Pancreas (tissue), 10 donors: ENCODE results near the gene WDR7. TPM values are rescaled to one million over a fixed set of nuclear protein-coding genes. Genes with fewer than 3 reads are reported as not detected.
"Not testable (repeated sequence)": the region's sequence is repeated elsewhere in the genome, so short reads cannot be mapped to it uniquely, and the experiment has no call there.

Source experiments
- ATAC-seq, 4 donors: fragments of 200-7000 bp; cut with Tn5 transposase; one replicate each; pipeline versions ENCODE4 v1.8.0 to v1.9.1; 2020; ENCODE audit warnings: mild to moderate bottlenecking in 4 of 4, moderate library complexity in 4 of 4
- DNase-seq, 6 donors: peaks; one replicate each; pipeline ENCODE4 v3.0.0-alpha.2; 2020
- FAIRE-seq: peaks from 2 replicates; lab custom pipeline; 2012; peaks lifted over from hg19 to GRCh38; lab: Jason Lieb, UNC
- H3K27ac ChIP-seq, 4 donors: fragments of 200-600 bp; sonication (generic); 1 replicate in 3 of 4; 2 replicates in 1 of 4; pipeline versions ENCODE4 v1.5.0 to v1.8.0; 2020
- H3K27me3 ChIP-seq, 4 donors: fragments of 200-600 bp; one replicate each; pipeline ENCODE4 v1.8.0; 2021
- H3K36me3 ChIP-seq, 3 donors: fragments of 200-600 bp; sonication (generic) in 1 of 3; one replicate each; pipeline versions ENCODE4 v1.5.0 to v1.8.0; 2020 to 2021
- H3K4me1 ChIP-seq, 3 donors: fragments of 200-600 bp; one replicate each; pipeline ENCODE4 v1.8.0; 2021
- H3K4me3 ChIP-seq, 4 donors: fragments of 200-600 bp; sonication (generic) in 2 of 4; one replicate each; pipeline versions ENCODE4 v1.5.0 to v1.8.0; 2020 to 2021
- H3K9me3 ChIP-seq, 4 donors: fragments of 200-600 bp; one replicate each; pipeline ENCODE4 v1.8.0; 2021
- CTCF ChIP-seq, 4 donors: fragments of 200-600 bp; sonication (generic) in 3 of 4; IDR thresholded peaks; one replicate each; pipeline versions ENCODE4 v1.5.0 to v1.8.0; 2021; ENCODE audit warnings: antibody characterized with exemption in 4 of 4
- WGBS, 2 donors: extraction: QIAGEN DNeasy Blood & Tissue Kit; methylation state at CpG; one replicate each; pipeline ENCODE4 v1.1.7; 2013; 5-methylcytosine and 5-hydroxymethylcytosine counted together
- intact Hi-C, 3 donors: fragments of 100-400 bp; cut with DNase I; formaldehyde crosslinking; loops; one replicate each; pipeline versions ENCODE4 v1.11.1 to v1.14.2; 2022
- polyA plus RNA-seq, 2 donors: library from polyadenylated mRNA; stranded (reverse); fragments of 200-250 nt; gene quantifications; one replicate each; pipeline ENCODE4 v1.2.3, GENCODE V29; 2013
- total RNA-seq, 6 donors: library from RNA; stranded (reverse); fragmentation: NEBNext Ultra II Directional in 4 of 6; extraction: Animal tissue kit (Norgen Biotek cat#: 25700) in 4 of 6; gene quantifications; one replicate each; pipeline versions ENCODE4 v1.2.1 to v1.2.4, GENCODE V29; 2021 to 2023
- donor health status: healthy with polysubstance abuse.
- donor health status: DM: no; HTN: no; CAD: no; lungs with moderate emphysema.
- donor health status: DM: no; HTN: no; CAD: no.
- donor health status: control.
- donor health status: control.
- donor health status: Bipolar disorder and iron deficiency.
- donor health status: DM: yes; HTN: yes; CAD: no.
- donor health status: DM: no; HTN: no; CAD: no.
- donor health status: DM: no; HTN: no; CAD: no.
- donor health status: DM: yes; HTN: yes; CAD: no.

The WDR7 gene
- total and polyA plus RNA-seq, 8 donors: 2.5 to 14.4 (median 10.3) TPM

GRCh38 chr18:56649996-56650395 lies 1.2 kb upstream of the WDR7 start:
- WGBS, 2 donors: 96 to 99% methylated on average over 1 of the region's 1 CpG
- FAIRE-seq: no peak
- no peak overlapping the region for H3K4me3 ChIP-seq
- intact Hi-C loops: no loop called here
- no peak overlapping the region for H3K27ac ChIP-seq
- H3K36me3 ChIP-seq: no peaks in the 10 kb centered on the region
- no peak for ATAC-seq
- no peaks in the 10 kb centered on the region for H3K9me3 ChIP-seq
- peaks cover 0 to 11% (median 5%) of the 10 kb centered on the region in 3 donors for H3K4me1 ChIP-seq
- no peak for TF ChIP-seq CTCF (IDR thresholded peaks at IDR 0.05)
- no peaks in the 10 kb centered on the region for H3K27me3 ChIP-seq
- no peak for DNase-seq

- peak in 1 of 4 donors; percentile 29 for ATAC-seq
- Histone ChIP-seq H3K9me3 (no peaks in the 10 kb centered on the region), H3K36me3 (no peaks in the 10 kb centered on the region), H3K4me1 (peaks cover 0 to 11% (median 5%) of the 10 kb centered on the region in 3 donors), H3K4me3 (peak overlapping the region; percentile 72 to 90 (median 83)), H3K27ac (peak overlapping the region in 3 of 4 donors; percentile 43 to 79 (median 72)), H3K27me3 (no peaks in the 10 kb centered on the region)
- intact Hi-C loops: no loop called here
- 4% methylated on average over 5 of the region's 5 CpGs for WGBS, 2 donors
- DNase-seq: no peak
- FAIRE-seq: no peak
- no peak for TF ChIP-seq CTCF (IDR thresholded peaks at IDR 0.05)
Observed at GRCh38 chr18:56651771-56652092, 573 bp downstream of the WDR7 start.

- FAIRE-seq: no peak
- no peak overlapping the region for H3K4me3 ChIP-seq
- no peaks in the 10 kb centered on the region for H3K36me3 ChIP-seq
- no peak for DNase-seq
- intact Hi-C loops: no loop called here
- ATAC-seq: no peak
- peaks cover 0 to 11% (median 5%) of the 10 kb centered on the region in 3 donors for H3K4me1 ChIP-seq
- no peak overlapping the region for H3K27ac ChIP-seq
- H3K27me3 ChIP-seq: no peaks in the 10 kb centered on the region
- WGBS, 2 donors: 77 to 83% methylated on average over 4 of the region's 4 CpGs
- no peak for TF ChIP-seq CTCF (IDR thresholded peaks at IDR 0.05)
- H3K9me3 ChIP-seq: no peaks in the 10 kb centered on the region
Observed at GRCh38 chr18:56652802-56653201, 1.6 kb downstream of the WDR7 start.

GRCh38 chr18:56654280-56654679 lies 3.1 kb downstream of the WDR7 start:
- ATAC-seq, H3K9me3 ChIP-seq, H3K36me3 ChIP-seq, FAIRE-seq, H3K27me3 ChIP-seq, intact Hi-C loops, H3K27ac ChIP-seq, DNase-seq, H3K4me3 ChIP-seq: not testable (repeated sequence)
- 98% methylated on average over 7 of the region's 7 CpGs for WGBS, 2 donors
- H3K4me1 ChIP-seq: peaks cover 0 to 11% (median 5%) of the 10 kb centered on the region in 3 donors

- WGBS, 2 donors: 93% methylated on average over 2 of the region's 2 CpGs
- no peak for TF ChIP-seq CTCF (IDR thresholded peaks at IDR 0.05)
- H3K36me3 ChIP-seq: no peaks in the 10 kb centered on the region
- ATAC-seq: no peak
- intact Hi-C loops: no loop called here
- H3K27ac ChIP-seq: no peak overlapping the region
- H3K4me3 ChIP-seq: no peak overlapping the region
- no peak for DNase-seq
- FAIRE-seq: no peak
- H3K9me3 ChIP-seq: no peaks in the 10 kb centered on the region
- H3K27me3 ChIP-seq: no peaks in the 10 kb centered on the region
- H3K4me1 ChIP-seq: no peaks in the 10 kb centered on the region
Observed at GRCh38 chr18:56658261-56658660, 7.1 kb downstream of the WDR7 start.
